SIG-M5 treated with dmso at 0.1 percent for 504 hours (cell line): ENCODE measurements around the gene RCN1.
"Not testable (repeated sequence)": the region's sequence is repeated elsewhere in the genome, so short reads cannot be mapped to it uniquely, and the experiment has no call there.

ENCODE experiments used
- DNase-seq: peaks from one replicate; lab custom pipeline; 2025; ENCODE audit not compliant: unreplicated experiment; lab: John Stamatoyannopoulos, UW

Gene RCN1

DNA sequence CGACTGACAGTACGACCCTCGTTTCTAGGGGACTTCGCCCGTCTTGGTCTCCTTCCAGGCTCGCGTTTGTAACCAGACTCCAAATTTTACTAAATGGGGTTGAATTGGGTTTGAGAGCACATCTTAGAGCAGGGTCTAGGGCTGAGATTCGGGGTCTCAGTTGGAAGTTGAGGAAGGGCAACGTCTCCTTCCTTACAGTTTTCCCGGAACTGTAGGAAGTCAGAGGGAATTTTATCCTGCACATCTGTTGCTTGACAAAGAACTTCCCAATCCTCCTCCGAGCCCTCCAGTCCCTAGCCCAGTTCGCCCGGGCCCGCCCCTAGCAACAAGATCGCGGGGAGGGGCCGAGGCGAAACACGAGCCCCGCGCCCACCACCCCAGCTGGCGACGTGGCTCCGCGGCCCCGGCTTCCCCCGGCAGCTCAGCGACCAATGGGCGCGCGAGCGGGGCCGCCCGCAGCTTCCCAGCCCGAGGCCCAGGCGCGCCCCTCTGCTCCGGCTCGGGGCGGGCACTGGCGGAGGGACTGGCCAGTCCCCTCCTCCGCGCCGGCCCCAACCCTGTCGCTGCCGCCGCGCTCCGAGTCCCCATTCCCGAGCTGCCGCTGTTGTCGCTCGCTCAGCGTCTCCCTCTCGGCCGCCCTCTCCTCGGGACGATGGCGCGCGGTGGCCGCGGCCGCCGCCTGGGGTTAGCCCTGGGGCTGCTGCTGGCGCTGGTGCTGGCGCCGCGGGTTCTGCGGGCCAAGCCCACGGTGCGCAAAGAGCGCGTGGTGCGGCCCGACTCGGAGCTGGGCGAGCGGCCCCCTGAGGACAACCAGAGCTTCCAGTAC, at the start of gene RCN1:
TSS of gene RCN1 (plus strand) at position 530 of the 826 bp plus-strand sequence. CDS start at position 653, 123 bp downstream.
- no peak for DNase-seq

DNA sequence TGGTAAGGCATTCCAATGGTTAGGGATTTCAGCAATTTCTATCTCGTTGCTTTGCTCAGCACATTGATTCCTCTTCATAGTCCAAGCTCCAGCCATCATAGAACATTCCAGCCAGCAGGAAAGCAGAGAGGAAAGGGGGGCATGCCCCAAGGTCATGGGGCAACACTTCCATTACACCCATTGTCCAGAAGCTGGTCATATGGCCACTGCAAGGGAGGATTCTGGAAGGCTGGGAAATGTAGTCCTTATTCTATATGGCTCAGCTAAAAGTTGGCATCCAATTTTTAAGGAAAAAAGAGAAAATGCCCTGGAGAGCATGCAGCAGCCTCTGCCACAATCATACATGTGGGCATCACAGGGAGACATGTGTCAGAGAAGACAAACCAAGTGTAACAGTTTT, 47.1 kb upstream of the RCN1 start:
- DNase-seq = no peak

DNA sequence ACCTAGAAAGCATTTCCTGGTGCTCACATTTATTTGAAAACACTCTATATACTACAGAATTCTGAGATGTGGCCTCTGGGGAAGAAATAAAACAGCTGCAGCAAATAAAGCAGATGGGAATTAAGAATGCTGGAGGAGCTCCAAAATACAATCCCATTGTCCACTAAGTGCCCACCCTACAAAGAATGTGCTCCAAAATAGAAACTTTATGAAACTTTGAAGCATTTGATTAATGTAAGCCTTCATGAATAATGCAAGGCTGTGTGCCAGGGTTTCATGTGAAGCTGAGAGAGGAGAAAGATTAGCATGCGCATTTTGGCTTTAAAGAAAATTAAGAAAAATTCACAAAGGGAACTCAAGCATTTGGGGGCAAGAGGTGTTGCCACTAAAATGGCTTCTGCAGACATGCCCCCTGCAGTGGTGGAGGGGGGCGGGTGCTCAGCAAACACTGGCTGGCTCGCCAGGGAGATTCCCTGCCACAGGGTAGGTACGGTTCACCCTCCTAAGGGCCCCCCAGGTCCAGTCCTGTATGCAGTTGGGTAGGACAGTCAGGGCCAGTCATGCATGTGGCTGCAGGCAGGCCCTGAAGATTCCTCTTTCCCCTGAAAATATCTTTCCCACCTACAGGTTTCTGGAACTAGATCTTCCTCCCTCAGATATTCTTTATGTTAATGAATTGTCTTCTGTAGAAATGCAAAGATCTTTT, 46.6 kb upstream of the RCN1 start:
- no peak for DNase-seq

DNA sequence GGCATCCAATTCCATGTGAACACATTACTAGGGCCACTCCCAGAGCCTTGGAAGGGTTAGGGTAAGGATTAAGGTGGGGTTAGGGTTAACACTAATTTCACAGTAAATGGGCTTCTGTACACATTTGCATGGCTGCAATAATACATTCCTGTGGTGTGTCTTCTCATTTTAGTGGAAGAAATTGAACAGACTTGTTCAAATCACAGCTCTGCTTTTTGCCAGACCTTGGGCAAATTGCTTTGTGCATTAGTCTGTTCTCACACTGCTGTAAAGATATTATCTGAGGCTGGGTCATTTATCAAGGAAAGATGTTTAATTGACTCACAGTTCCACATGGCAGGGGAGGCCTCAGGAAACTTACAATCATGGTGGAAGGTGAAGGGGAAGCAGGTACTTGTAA, 45.4 kb upstream of the RCN1 start:
- no peak for DNase-seq

DNA sequence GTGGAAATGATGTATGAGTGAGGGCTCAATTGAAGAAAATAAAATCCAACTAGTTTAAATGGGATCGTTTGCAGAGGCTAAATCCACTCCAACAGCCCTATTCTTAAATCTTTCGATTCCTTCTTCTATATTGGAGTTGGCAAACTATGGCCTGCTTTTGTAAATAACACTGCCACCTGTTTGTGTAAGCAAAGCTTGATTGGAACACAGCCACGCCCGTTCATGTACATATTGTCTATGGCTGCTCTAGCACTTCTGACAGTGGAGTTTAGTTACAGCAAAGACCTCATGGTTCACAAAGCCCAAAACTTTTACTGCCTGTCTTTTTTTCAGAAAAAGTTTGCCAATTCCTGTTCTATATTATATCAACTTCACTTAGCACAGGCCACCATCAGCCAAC, 40.6 kb upstream of the RCN1 start:
- no peak for DNase-seq

DNA sequence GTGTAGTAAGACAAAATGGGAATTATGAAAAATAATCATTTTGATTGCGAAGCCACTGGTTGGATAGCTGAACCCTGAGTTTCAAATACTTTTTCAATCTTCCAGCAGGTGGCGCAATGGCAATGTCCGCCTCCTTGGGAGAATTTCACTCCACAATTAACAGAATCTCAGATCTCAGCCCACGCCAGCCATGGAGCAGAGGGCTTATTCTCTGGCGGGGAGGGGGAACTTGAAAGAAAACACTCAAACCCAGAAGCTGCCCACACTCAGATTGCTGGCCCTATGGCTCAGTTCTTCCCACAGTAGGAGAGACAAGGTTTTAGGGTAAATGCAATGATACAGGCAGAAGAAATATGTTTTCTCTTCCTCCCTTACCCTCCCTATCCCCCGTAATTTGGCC, 38.7 kb upstream of the RCN1 start:
- DNase-seq = peak; percentile 15

DNA sequence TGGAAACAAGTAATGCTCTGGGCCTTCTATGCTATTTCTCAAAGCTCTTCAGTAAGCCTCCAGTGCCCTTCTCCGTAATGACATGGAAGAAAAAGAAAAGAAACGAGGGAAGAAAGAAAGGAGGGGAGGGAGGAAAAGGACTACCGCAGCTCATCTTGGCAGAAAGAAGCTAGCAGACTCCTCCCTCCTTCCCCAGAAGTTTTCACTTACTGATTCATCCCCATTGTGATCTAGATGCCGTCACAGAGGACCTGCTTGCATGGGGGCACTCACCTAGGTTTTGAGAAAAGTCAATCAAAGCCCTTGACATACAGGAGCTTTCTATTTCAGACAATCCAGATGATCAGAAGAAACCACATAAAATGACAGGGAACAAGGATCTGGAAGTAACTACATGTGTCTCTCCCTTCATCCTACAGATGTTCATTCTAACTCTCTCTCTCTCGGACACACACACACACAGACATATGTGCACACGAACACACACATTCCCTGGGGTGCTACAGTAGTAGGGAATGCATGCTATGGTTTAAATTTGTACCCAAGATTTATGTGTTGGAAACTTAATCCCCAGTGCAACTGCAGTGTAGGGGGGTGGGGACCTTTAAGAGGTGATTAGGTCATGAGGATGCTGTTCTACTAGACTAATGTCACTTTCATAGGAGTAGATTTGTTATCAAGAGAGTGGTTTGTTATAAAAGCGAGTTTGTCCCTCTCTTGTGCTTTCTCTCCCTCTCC, 37.6 kb upstream of the RCN1 start:
- no peak for DNase-seq

DNA sequence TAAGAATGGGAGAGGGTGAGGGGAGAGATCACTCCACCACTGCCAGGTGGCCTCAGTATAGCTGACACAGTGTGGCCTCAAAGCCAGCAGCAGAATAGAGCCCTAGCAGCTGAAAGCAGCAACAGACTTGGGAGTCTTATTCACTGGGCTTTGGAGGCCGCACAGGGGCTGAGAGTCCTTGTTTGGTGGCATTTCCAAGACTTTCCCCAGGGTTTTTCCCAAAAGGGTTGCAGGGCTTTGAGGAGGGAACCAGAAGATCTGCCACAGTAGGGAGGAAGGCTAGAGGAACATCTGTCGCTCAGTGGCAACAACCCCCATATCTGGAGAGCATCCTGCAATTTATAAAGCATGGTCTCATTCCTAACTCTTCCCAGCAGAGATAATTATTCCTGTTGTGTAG, 35.0 kb upstream of the RCN1 start:
- DNase-seq = no peak

DNA sequence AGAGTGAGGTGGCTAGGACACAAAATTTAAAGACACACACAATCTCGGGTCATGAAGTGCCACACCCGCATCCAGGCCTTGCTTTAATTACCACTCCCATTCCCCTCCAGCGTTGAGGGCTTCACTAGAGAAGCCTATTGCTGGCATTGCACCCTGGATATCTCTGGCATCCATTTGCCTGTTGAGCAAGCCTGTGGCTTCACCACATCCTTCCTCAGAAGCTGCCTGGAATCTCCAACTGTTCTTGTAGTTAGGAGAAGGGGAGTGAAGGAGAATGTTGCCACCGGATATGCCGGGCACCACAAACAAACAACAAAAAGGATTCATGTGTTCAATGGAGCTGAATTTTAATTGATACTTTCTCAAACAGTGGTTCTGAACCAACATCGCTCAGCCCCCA, 34.4 kb upstream of the RCN1 start:
- DNase-seq = no peak

DNA sequence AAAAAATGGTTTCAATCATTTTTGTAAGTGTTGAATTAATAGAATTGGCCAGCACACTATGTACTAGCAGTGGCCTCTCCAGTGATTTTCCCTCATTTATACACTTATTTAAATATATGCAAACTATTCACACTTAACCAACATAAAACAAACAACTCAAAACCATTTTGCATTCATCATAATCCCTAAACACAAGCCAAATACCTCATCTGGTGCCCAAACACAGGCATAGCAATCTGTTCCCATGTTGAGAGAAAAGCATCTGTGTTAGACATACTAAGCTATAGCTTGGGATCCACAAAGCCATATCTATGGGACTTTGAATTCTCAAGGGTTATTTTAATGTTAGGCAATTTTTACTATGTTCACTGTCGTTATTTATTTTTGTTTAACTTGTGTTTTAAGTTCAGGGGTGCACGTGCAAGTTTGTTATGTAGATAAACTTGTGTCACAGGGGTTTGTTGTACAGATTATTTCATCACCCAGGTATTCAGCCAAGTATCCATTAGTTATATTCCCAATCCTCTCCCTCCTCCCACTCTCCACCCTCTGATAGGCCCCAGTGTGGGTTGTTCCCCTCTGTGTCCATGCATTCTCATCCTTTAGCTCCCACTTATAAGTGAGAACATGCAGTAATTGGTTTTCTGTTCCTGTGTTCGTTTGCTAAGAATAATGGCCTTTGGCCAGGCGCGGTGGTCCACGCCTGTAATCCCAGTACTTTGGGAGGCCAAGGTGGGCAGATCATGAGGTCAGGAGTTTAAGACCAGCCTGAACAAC, 31.0 kb upstream of the RCN1 start:
- DNase-seq = no peak

DNA sequence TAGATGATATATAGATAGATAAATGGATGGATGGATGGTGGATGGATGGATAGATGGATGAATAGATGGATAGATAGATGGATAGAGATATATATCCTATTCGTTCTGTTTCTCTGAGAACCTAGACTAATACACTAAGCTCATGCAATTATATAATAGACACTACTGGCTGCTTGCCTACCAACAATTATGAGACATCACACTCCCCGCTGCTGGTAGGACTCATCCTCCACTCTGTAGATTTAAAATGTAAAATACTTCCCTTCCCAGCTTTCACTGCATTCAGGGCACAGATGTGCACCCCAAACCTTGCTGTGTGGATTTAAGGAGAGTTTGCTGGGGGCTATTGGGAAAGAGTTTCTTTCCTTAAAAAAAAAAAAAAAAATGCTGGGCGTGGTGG, 28.3 kb upstream of the RCN1 start:
- DNase-seq = no peak

DNA sequence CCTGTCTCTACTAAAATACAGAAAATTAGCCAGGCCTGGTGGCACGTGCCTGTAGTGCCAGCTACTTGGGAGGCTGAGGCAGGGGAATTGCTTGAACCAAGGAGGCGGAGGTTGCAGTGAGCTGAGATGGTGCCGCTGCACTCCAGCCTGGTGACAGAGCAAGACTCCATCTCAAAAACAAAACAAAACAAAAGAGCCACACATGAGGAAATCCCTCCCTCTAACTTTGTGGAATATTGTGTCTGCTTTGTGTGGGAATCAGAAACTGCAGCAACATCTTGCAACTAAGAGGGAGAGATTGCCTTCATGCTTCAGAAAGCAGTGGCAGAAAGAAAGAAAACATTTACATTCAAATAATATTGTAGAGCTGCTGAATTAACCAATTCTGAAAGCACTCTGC, 27.8 kb upstream of the RCN1 start:
- DNase-seq = not testable (repeated sequence)

DNA sequence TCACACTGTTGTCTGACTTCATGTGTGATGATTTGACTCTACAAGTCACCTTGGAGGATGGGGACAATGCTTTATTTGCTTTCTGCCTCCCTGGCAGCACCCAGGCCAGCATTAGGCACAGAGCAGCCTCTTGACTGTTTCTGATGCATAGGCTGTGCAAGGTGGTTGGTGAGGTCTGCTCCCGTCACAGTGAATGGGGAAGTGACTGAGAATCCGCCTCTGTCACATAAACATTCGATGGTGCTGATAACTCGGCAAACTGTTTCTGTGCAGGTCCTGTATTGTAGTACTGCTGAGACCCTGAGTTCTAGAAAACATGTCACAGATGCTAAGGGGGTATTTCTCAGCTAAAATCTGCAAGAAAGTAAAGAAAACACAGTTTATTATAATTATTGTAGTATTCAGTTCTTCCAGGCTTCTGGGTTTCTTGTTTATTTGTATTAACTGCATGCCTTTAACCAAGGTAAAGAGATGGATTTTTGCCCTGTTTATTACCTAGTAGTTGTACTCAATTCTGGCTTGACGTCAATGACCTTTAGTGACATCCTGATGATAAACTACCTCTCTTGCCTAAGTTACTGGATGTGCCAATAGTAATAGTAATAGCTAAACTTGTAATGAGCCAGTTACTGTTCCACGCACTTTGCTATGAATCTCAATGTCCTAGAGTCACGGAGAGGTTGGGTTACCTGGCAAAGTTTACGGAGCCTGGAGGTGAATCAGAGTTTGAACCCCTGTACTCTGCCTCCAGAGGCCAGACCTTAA, 24.8 kb upstream of the RCN1 start:
- DNase-seq = no peak

DNA sequence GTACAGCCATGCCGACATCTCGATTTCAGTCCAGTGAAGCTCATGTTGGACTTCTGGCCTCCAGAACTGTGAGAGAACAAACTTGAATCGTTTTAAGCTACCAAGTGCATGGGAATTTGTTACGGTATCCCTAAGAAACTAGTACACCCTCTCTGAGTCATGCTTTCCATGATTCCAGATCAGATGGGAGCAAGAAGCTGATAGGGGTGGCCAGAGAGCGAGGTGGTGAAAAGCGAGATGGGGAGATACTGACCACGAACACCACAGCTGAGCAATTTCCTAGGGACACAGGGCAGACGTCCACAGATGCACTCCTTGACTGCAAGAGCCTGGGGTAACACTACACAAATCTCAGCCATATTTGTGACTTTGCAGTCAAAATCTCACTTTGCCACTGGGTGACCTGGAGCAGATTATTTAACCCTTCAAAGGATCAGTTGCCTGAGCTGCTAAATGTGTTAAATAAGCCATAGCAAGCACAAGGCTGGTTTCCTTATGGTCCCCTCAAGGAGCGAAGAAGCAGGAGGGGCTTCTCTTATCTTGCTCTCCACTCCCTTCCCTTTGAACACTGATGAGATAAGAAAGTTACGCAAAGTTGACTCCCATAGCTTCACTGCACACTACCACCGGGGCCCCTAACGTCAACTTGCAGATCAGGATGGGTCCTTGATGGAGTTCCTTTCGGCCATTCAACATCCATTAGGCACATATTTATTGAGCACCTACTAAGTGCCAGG, 22.6 kb upstream of the RCN1 start:
- no peak for DNase-seq

DNA sequence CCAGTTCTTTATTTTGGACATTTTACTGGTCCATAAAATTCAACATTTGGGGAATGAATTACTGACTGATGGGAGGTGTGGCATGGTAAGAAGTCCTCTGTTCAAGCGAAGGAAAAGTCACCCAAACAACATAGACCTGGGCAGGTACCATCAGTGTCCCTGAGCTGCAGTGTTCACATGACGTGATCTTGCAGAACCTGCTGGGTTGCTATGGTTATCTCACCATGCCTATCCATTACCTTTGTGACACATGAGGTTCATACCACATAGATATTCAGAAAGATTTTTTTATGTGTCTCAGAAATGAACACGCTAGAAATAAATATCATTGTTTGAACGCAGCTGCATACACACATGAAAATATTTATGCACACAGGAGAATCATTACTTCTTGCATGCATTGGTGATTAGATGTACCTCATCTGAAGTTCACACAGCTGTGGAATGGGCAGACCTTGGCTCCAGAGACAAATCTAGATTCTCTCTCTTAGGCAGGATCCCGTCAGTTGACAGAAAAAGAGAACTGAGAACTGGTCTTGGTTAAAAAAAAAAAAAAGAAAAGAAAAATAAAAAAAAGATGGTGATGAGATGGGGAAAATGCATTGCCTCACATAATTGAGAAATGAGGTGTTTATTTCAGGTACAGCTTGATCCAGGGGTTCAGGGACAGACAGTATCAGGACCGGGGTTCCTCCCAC, 21.4 kb upstream of the RCN1 start:
- no peak for DNase-seq

DNA sequence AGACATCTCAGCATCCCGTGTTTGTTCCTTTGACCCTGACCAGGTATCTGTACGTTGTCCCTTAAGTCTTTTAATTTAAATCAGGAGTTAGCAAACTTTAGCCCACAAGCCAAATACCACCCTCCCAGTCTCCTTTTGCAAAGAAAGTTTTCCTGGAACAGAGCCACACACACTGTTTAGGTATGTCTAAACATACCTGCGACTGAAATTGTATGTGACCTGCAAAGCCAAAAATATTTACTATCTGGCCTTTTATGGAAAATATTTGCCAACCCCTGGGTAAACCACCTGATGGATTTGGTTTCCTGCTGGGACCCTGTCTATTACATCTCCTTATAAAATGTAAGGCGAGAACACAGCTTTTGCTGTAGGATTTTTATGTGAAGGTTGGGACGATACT, 20.2 kb upstream of the RCN1 start:
- no peak for DNase-seq

DNA sequence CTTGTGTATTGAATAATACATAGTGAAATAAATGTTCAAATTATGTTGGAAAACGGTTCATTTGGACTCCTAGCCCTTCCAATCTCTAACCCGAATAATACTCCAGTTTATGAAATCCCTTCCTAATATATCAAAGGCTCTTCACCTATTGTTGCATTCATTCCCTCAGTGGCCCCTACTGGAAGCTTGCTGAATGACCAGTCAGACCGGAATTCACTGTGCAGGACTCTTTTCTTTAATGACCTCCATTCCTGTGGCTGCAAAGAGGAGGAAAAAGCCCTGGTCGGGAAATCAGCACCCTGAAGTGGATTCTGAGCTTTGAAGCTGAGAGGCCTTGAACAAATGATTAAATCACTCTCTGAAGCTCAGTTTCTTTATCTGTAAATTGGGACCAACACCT, 19.1 kb upstream of the RCN1 start:
- DNase-seq = peak; percentile 34

DNA sequence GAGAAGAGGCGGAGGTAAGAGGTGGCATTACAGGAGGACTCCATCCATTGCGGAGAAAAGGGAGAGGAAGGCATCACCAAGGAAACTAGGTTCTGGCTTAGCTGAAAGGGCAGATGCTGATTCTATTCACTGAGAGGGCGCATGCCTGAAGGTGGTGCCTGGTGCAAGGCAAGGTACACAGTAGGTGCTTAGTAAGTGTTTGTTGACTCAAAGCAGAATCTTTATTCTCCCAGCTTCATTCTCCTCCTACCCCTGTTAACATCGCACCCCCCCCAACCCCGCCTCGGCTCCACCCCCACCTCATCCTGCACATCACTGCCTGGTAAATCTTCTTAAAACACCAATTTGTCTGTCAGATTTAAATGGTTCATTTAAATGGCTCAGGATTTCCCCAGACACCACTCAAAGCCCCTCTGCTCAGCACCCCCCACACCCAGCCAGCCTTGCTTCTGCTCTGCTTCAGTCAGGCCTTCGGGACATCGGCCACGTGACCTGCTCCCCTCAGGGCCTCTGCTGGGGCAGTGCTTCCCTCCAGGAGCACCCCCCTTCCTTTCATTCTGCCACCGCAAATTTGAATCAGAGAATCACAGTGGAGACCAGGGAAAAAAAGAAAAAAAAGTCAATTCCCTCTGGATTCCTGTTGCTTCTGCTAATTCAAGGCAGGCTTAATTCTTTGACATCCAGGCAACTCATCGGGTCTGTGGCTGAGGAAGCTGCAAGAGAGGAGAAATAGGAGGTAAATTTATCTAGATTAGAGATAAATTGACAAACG, 17.8 kb upstream of the RCN1 start:
- DNase-seq = no peak
